ENCODE results near the gene AKAP6.

The AKAP6 gene

GRCh38 chr14:32478050-32478449 lies 149.0 kb downstream of the AKAP6 start:
- DNase-seq (ENCODE audit: low read depth) = no peak
- TF ChIP-seq CTCF (IDR thresholded peaks at IDR 0.05; ENCODE audit: insufficient read depth, low read depth, low read length, missing control alignments) = no peak
- H3K4me3 ChIP-seq (ENCODE audit: low read depth, low read length) = no peak overlapping the region

GRCh38 chr14:32480337-32480736 lies 151.2 kb downstream of the AKAP6 start:
- no peak for TF ChIP-seq CTCF (IDR thresholded peaks at IDR 0.05; ENCODE audit: insufficient read depth, low read depth, low read length, missing control alignments)
- no peak overlapping the region for H3K4me3 ChIP-seq (ENCODE audit: low read depth, low read length)
- DNase-seq (ENCODE audit: low read depth) = no peak

- DNase-seq (ENCODE audit: low read depth) = no peak
- TF ChIP-seq CTCF (IDR thresholded peaks at IDR 0.05; ENCODE audit: insufficient read depth, low read depth, low read length, missing control alignments) = no peak
- H3K4me3 ChIP-seq (ENCODE audit: low read depth, low read length) = no peak overlapping the region
Measured at GRCh38 chr14:32481707-32482106, 152.6 kb downstream of the AKAP6 start.

- H3K4me3 ChIP-seq (ENCODE audit: low read depth, low read length) = no peak overlapping the region
- no peak for DNase-seq (ENCODE audit: low read depth)
- TF ChIP-seq CTCF (IDR thresholded peaks at IDR 0.05; ENCODE audit: insufficient read depth, low read depth, low read length, missing control alignments) = no peak
Measured at GRCh38 chr14:32491416-32492016, 162.4 kb downstream of the AKAP6 start.

- no peak for TF ChIP-seq CTCF (IDR thresholded peaks at IDR 0.05; ENCODE audit: insufficient read depth, low read depth, low read length, missing control alignments)
- no peak overlapping the region for H3K4me3 ChIP-seq (ENCODE audit: low read depth, low read length)
- DNase-seq (ENCODE audit: low read depth) = no peak
Measured at GRCh38 chr14:32492457-32492856, 163.4 kb downstream of the AKAP6 start.

- no peak for TF ChIP-seq CTCF (IDR thresholded peaks at IDR 0.05; ENCODE audit: insufficient read depth, low read depth, low read length, missing control alignments)
- H3K4me3 ChIP-seq (ENCODE audit: low read depth, low read length) = no peak overlapping the region
- DNase-seq (ENCODE audit: low read depth) = no peak
Measured at GRCh38 chr14:32494609-32495434, 165.7 kb downstream of the AKAP6 start.

GRCh38 chr14:32495435-32495734 lies 166.3 kb downstream of the AKAP6 start:
- H3K4me3 ChIP-seq (ENCODE audit: low read depth, low read length) = no peak overlapping the region
- DNase-seq (ENCODE audit: low read depth) = no peak
- TF ChIP-seq CTCF (IDR thresholded peaks at IDR 0.05; ENCODE audit: insufficient read depth, low read depth, low read length, missing control alignments) = no peak

All from GM12865 (cell line).